Hematopoietic multipotent progenitor cell treated with erythropoietin and hydrocortisone succinate and interleukin-3 and kit ligand, for 6 days (in vitro differentiated cells): Measurements from ENCODE around the gene FADS3.
"Not testable (repeated sequence)": the region's sequence is repeated elsewhere in the genome, so short reads cannot be mapped to it uniquely, and the experiment has no call there.

ENCODE experiments used
- DNase-seq: peaks from one replicate; pipeline ENCODE4 v3.0.0-alpha.2; 2015

FADS3 gene

GRCh38 chr11:61897387-61898246 is 6.3 kb upstream of the FADS3 start:
- peak; percentile 89 for DNase-seq

- DNase-seq: no peak
Observed at GRCh38 chr11:61896665-61897386, 5.5 kb upstream of the FADS3 start.

- DNase-seq: no peak
Observed at GRCh38 chr11:61895718-61896059, 4.3 kb upstream of the FADS3 start.

- no peak for DNase-seq
Observed at GRCh38 chr11:61895046-61895717, 3.8 kb upstream of the FADS3 start.

GRCh38 chr11:61893981-61894380 is 2.6 kb upstream of the FADS3 start:
- DNase-seq: peak; percentile 53

- no peak for DNase-seq
Observed at GRCh38 chr11:61892085-61892370, 683 bp upstream of the FADS3 start.

GRCh38 chr11:61890529-61891330 is 615 bp downstream of the FADS3 start:
- peak; percentile 53 for DNase-seq

- DNase-seq: no peak
Observed at GRCh38 chr11:61889831-61890230, 1.5 kb downstream of the FADS3 start.

GRCh38 chr11:61888590-61888989 is 2.8 kb downstream of the FADS3 start:
- DNase-seq: no peak

GRCh38 chr11:61887839-61888494 is 3.4 kb downstream of the FADS3 start:
- DNase-seq: no peak

GRCh38 chr11:61886643-61887042 is 4.7 kb downstream of the FADS3 start:
- DNase-seq: no peak

GRCh38 chr11:61885784-61886580 is 5.4 kb downstream of the FADS3 start:
- DNase-seq: no peak

GRCh38 chr11:61885166-61885778 is 6.1 kb downstream of the FADS3 start:
- peak; percentile 53 for DNase-seq

GRCh38 chr11:61883947-61884346 is 7.4 kb downstream of the FADS3 start:
- DNase-seq: no peak

- DNase-seq: no peak
Observed at GRCh38 chr11:61883327-61883726, 8.0 kb downstream of the FADS3 start.

- no peak for DNase-seq
Observed at GRCh38 chr11:61882879-61883278, 8.5 kb downstream of the FADS3 start.

GRCh38 chr11:61882267-61882666 is 9.1 kb downstream of the FADS3 start:
- DNase-seq: not testable (repeated sequence)

- DNase-seq: no peak
Observed at GRCh38 chr11:61881397-61881796, 9.9 kb downstream of the FADS3 start.

GRCh38 chr11:61880454-61880853 is 10.9 kb downstream of the FADS3 start:
- DNase-seq: no peak

GRCh38 chr11:61880031-61880430 is 11.3 kb downstream of the FADS3 start:
- no peak for DNase-seq

GRCh38 chr11:61879152-61879551 is 12.2 kb downstream of the FADS3 start:
- DNase-seq: no peak
